NCI-H69 (cell line): ENCODE data around the gene DRG1.
"Not testable (repeated sequence)": the region's sequence is repeated elsewhere in the genome, so short reads cannot be mapped to it uniquely, and the experiment has no call there.

Source experiments
- DNase-seq: peaks from one replicate; lab custom pipeline; 2025; lab: John Stamatoyannopoulos, UW

Gene DRG1

DNA sequence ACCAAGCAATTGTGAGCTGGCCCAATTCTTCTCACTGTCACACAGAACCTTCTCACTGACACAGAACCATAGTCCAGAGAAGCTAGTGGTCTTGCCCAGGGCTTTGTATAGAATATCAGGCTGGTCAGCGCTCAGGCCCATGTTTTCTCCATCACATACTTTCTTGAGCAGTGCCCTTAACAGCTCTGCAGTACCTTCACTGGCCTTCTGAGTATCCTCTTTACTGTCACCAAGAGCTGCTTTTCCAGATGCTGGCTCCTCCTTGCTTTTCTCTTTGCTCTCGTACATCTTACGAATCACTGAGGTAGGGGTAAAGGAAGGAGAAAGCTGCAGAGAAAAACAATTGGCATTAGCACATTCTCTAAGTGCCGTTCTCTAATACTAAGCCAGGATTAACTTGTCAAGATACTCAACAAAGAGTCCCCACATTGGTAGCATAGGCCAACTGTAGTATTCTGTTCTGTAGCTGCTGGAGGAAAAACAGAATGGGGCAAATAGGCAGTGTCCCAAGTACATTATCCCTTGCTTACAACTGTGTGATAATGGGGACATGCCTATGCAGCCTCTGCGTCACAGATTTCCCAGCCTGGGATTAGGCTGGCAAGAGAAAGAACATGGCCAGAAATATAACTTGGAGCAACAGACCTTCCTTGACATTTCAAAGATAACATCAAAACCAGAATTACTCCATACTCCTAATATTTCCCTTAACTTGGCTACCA, 43.5 kb downstream of the DRG1 start:
- DNase-seq, result no peak

DNA sequence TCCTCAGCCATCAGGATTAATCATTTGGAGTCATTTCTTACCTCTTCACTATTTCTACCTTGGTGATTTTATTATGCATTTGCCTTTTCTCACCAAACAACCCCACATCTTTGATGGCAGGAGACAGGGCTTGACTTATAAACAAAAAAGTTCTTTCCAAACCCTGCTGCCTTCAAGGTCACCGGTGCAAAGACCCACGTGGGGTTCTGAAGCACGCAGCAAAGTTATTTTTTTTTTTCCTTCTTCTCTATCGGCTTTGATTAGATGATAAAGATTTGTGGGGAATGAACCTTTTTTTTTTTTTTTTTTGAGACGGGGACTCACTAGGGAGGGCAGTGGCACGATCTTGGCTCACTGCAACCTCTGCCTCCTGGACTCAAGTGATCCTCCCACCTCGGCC, 44.1 kb downstream of the DRG1 start:
- DNase-seq, result no peak

DNA sequence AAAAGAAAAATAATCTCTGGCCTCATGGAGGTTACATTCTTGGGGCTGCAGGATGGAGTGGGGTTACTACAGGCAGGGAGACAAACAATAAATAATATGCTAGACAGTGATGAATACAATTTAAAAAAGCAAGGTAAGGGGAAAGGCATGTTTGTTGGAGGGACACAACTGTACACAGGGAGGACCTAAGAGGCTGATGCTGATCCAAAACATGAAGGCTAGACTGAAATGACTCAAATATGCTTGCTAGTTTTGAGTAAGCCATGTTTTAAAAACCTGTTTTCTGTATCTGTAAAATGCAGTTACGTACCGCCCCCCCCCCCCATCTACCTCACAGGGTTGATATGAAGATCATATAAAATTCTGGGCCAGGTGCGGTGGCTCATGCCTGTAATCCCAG, 46.2 kb downstream of the DRG1 start:
- DNase-seq, result no peak

DNA sequence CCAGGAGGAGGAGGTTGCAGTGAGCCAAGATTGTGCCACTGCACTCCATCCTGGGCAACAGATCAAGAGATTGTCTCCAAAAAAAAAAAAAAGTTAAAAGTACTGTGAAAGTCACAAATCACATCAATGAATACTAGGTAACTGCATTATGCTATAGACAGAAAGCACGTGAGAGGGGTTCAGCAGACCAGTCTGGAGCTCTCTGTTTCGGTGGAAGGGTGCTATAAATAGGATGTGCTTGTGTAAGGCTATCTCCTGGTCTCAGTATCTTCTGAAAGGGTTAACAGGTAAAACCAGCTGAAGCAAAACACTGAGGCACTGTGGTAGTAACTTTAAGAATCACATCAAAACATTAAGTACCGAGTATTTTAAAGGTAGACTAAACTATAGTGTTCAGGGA, 46.8 kb downstream of the DRG1 start:
- no peak for DNase-seq

DNA sequence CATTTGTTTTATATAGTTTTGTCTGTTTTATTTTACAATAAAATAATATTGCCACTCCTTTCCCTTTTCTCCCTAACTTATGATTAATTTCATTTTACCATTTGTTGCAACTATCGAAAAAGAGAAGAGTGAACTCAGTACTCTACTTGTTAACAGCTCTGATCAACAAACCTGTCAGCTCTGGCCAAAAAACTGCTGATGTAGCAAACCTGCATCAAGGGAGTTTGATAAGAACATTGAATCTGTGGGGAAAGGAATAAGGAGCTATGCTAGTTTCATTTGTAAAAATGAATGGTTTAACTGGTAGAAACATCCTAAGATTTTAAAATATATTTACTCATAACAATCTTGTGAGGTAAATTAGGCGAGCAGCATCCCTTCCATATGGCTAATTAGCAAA, 47.4 kb downstream of the DRG1 start:
- no peak for DNase-seq

DNA sequence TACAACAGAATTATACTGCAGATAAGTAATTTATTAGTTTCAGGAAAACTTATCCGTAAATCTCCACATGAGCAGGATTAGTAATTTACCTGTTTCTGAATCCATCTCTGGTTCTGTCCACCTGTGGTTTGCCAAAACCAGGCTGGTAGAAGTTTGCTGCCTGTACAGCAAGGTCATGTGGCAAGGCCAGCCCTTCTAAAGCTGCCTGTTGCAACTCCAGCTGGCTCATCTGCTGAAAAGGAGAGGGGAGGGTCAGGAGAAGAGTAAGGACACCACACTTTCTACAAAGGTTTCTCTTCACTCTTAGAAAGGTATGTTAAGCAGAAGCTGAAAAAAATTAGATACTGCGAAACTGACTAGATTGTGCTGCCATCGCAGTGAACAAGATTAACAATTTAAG, 47.9 kb downstream of the DRG1 start:
- DNase-seq, result no peak

DNA sequence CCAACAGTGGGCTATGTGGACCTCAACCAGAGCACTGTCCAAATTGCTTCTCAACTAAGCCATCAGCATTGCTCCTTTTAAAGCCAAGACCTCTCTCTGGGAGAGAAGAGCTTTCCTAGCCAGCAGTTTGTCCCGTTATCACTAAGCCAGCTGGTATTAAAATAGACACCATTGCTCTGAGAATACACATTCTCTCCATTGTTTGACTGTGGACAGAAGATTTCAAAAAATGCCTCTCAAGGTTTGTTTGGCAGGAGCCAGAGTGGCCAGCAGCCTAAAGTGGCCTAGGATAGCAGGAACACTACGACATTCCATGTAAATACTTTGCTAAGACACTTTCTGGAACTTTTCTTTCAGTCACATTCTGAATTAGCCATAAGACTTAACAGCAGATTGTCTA, 49.0 kb downstream of the DRG1 start:
- DNase-seq, result no peak

DNA sequence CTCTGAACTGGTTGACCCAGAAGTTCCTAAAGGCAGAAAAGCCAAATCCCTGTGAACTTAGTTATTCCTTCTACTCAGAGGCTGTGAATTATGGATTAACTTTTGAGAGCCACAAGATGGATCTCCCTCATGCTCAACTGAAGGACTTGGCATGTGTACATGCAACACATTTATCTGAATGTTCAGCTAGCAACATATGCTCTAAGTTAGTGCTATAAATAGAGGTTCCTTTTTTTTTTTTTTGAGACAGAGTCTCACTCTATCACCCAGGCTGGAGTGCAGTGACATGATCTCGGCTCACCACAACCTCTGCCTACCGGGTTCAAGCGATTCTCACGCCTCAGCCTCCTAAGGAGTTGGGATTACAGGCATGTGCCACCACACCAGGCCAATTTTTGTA, 50.1 kb downstream of the DRG1 start:
- DNase-seq, result no peak

DNA sequence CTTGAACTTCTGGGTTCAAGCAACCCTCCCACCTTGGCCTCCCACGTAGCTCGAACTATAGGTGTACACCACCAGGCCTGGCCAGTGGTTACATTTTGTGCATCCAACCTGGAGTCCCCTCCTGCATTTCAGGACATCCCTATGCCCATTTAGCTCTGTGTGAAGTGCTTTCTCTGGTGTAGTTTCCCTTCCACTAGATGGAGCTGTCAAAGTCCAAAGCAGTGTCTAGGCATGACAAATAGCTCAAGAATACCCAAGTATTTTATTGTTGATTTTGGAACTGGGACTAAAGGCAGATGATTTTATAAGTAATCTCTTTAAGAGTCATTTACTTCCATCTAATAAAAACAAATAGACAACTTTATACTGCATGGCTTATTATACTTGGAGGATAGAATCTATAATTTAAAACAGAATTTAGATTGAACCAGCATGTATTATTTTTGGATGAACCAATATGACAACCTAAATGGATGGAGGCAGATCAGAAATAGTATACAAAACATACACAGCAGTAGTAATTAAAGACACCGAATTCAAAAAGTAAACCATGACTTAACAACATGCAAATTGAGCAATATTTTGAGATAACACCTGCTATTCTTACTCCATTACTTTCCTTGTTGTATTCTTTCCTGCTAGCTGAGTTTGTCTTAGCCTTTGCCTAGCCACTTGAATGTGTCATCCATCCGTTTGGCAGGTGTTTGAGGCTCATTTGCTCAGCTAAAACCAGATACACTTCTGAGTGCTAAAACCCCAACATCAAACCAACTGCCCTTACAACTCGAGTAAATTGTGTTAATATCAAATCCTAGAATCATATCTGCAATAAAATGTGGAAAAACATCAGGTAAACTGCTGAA, 52.5 kb downstream of the DRG1 start:
- peak; percentile 22 for DNase-seq

DNA sequence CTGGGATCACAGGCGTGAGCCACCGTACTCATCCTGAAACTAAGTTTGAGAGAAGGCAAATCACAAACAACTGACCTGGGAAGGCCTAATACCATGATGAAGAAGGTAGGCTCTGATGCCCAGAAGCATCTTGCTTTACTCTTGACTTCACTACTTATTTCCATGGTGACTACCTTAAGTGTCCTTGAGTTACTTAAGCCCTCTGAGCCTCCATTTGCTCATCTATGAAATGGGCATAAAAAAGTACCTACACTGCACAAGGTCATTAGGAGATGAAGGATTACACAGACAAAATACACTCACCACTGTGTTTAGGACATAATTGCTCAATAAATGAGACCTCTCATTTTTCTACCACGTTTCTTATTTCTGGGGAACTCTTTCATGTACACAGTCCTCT, 62.3 kb downstream of the DRG1 start:
- no peak for DNase-seq

DNA sequence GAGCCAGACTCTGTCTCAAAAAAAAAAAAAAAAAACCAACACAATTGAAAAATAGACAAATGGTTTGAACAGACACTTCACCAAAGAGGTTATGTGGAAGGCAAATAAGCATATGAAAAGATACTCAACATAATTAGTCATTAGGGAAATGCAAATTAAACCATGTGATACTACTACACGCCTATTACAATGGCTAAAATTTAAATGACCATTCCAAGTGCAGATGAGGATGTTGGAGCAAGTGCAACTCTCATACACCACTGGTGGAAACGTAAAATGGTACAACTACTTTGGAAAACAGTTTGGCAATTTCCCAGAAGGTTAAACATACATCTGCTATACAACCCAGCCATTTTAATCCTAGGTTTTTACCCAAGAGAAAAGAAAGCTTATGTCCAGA, 65.9 kb downstream of the DRG1 start:
- no peak for DNase-seq

DNA sequence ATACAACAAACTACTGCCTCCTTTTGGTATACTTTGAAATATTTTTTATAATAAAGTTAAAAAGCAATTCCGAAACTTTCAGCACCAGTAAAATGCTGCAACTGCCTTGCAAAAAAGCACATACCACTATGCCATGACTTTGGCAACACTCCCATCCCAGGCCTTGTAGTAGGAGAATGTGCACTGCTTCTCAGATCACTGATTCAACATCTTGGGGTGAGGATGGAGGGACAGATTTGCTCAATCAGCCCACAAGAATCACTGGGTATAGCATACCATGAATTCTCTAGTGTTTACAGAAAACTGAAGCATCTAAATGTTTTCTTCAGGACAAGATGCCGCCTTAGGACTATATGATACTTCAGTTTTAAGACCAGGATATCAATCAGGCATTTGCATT, 75.3 kb downstream of the DRG1 start:
- DNase-seq, result no peak

DNA sequence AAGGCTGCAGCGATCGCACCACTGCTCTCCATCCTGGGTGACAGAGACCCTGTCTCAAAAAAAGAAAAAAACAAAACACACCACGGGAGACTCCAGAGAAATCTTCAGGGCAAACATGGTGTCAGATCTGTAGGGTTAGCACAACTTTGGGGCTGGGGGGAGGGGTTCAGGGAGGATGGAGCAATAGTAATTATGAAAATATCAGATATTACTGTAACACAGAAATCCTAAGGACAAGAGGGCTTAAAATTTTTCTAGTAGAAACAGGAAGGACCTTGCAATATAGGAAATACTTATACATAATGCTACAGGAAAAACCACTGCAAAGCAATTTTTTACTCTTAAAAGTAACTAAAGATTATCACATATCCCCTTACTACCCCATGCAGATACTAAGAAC, 76.4 kb downstream of the DRG1 start:
- DNase-seq, result no peak

DNA sequence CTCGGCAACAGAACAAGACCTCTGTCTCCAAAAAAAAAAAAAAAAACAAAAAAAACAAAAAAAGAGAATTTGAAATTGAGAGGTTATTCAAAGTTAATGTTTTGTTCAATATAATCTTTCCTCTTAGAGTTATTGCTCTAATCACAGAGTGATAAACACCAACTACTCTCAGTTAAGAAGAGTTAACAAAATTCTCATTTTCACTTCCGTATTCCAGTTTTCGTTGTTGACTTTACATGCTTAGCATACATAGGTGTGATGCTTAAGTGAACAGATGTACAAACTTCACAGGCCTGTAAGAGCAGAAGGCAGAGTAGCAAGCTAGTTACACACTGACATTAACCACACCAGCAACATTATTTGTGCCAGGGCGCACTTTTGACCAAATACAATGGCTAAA, 77.9 kb downstream of the DRG1 start:
- no peak for DNase-seq

DNA sequence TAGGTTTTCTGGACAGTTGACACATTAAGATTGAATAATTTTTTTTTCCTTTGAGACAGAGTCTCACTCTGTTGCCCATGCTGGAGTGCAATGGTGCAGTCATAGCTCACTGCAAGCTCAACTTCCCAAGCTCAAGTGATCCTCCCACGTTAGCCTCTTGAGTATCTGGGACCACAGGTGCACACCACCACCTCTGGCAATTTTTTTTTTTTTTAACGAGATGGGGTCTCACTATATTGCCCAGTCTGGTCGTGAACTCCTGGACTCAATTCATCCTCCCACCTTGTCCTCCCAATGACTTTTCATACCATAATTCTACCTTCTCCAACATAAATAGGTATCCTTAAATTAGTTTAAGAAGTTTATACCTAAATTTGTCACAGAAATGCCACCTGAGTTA, 81.7 kb downstream of the DRG1 start:
- no peak for DNase-seq

DNA sequence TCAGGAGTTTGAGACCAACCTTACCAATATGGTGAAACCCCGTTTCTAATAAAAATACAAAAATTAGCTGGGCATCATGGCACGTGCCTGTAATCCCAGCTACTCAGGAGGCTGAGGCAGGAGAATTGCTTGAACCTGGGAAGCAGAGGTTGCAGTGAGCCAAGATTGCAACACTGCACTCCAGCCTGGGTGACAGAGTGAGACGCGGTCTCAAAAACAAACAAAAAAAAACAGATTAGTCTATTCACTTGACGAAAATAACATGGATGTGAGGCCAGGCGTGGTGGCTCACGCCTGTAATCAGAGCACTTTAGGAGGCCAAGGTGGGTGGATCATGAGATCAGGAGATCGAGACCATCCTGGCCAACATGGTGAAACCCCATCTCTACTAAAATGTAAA, 83.1 kb downstream of the DRG1 start:
- not testable (repeated sequence) for DNase-seq
